NB4 (cell line): ENCODE data around the gene PDE4A.

Source experiments
- MYC ChIP-seq: IDR thresholded peaks from 2 replicates; pipeline ENCODE4 v1.6.1; 2011; ENCODE audit warnings: low read depth, low read length
- POLR2A ChIP-seq: IDR thresholded peaks from 2 replicates; pipeline ENCODE4 v1.6.1; 2011; ENCODE audit warnings: mild to moderate bottlenecking; ENCODE audit not compliant: insufficient read length; ENCODE audit errors: extremely low read depth
- TF ChIP-seq, protein P1 (sequence below): IDR thresholded peaks from one replicate; pipeline ENCODE4 v1.5.1; 2012; ENCODE audit warnings: low read depth, low read length
- TF ChIP-seq, protein P2 (sequence below): IDR thresholded peaks from 2 replicates; pipeline ENCODE4 v1.6.1; 2011; ENCODE audit warnings: low read depth, low read length

DNA sequence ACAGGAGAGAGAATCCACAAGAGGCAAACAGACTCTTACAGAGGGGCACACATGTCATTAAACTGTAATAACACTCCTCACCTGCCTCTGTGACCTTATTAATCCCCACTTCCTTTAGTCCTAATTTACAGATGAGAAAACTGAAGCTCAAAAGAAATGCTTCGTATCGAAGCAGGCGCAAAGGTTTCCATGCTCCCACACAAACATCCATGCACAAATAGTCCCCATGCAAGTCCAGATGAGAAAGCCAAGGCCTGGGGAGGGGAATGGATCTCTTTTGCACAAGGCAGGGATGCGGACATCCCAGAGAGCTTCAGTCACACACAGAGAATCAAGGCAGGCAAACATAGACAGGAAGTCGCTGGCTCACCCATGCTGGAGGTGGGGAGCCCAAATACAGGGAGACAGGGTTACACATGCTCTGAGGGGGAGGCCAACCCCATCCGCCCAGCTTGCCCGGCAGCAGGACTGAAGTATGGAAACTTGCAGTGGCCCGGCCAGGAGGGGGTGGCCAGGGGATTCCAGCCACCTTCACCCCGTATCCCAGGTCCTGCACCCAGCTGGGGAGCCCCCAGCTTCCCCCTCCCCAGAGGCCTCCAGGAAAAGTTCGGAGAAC lies 96.4 kb downstream of the PDE4A start:
- TF ChIP-seq, protein P1, sequence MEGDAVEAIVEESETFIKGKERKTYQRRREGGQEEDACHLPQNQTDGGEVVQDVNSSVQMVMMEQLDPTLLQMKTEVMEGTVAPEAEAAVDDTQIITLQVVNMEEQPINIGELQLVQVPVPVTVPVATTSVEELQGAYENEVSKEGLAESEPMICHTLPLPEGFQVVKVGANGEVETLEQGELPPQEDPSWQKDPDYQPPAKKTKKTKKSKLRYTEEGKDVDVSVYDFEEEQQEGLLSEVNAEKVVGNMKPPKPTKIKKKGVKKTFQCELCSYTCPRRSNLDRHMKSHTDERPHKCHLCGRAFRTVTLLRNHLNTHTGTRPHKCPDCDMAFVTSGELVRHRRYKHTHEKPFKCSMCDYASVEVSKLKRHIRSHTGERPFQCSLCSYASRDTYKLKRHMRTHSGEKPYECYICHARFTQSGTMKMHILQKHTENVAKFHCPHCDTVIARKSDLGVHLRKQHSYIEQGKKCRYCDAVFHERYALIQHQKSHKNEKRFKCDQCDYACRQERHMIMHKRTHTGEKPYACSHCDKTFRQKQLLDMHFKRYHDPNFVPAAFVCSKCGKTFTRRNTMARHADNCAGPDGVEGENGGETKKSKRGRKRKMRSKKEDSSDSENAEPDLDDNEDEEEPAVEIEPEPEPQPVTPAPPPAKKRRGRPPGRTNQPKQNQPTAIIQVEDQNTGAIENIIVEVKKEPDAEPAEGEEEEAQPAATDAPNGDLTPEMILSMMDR = no peak
- TF ChIP-seq POLR2A (no peak), MYC (no peak)
- TF ChIP-seq, protein P2, sequence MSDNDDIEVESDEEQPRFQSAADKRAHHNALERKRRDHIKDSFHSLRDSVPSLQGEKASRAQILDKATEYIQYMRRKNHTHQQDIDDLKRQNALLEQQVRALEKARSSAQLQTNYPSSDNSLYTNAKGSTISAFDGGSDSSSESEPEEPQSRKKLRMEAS = no peak
